Tibial nerve (tissue), 4 donors: ENCODE measurements around the gene RPRD1B.

ENCODE experiments used
- CTCF ChIP-seq, 5 experiments: fragments of 200-600 bp in 3 of 5; fragments of 450-650 bp in 2 of 5; sonication (generic) in 3 of 5; IDR thresholded peaks; one replicate each; pipeline ENCODE4 v1.5.1; 2016 to 2019; ENCODE audit warnings: antibody characterized with exemption in 5 of 5, mild to moderate bottlenecking in 3 of 5, moderate library complexity in 2 of 5
- EP300 ChIP-seq, 2 donors: sonication (generic); formaldehyde crosslinking; IDR thresholded peaks; one replicate each; pipeline ENCODE4 v1.6.1; 2017; ENCODE audit warnings: antibody characterized with exemption in 2 of 2, mild to moderate bottlenecking in 1 of 2
- POLR2A ChIP-seq, 2 donors: fragments of 450-650 bp; IDR thresholded peaks; one replicate each; pipeline ENCODE4 v1.6.1; 2017; ENCODE audit warnings: antibody characterized with exemption in 2 of 2, mild to moderate bottlenecking in 2 of 2, moderate library complexity in 2 of 2

DNA sequence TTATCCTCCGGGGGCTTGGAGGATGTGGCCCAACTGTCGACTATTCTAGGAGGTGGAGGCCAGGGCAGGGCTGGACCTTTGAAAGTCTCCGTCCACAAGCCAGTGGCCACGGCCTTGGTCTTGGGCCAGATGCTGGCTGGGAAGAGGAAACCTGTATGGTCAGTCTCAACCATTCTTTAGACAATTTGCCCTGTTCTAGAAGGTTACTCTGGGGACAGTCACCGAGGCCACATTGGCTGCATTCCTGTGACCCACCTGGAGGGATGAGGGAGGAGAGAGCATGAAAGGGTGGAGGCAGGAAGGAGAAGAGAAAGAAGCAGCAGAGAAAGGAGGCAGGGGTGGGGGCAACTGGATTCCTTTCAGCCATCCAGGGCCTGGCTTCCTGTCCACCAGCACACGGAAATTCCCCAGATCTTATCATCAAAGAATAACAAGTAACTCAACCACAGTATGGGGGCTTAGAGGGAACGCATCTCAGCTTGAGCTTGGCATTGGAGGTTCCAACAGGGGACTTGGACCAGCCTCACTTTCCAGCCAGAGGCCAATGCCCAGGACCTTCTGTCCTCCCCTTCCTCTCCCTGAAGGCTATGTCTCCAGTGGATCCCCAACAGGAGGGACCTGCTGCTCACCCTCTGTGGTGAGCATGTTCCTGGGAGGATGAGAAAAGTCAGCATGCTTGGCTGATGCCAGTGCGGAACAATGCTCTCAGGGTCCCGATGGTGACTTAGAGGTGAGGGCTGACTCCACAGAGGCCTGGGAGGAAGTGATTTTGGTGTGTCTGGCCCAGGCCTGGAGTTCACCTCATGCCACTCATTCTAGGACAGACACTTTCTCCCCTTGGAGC lies 101.1 kb downstream of the RPRD1B start:
- TF ChIP-seq CTCF (IDR thresholded peaks at IDR 0.05) = no peak
- TF ChIP-seq POLR2A (IDR thresholded peaks at IDR 0.05) = no peak
- TF ChIP-seq EP300 (IDR thresholded peaks at IDR 0.05) = no peak
